ENCODE data around the gene AMIGO3.
"Not testable (repeated sequence)": the region's sequence is repeated elsewhere in the genome, so short reads cannot be mapped to it uniquely, and the experiment has no call there.

The AMIGO3 gene

DNA sequence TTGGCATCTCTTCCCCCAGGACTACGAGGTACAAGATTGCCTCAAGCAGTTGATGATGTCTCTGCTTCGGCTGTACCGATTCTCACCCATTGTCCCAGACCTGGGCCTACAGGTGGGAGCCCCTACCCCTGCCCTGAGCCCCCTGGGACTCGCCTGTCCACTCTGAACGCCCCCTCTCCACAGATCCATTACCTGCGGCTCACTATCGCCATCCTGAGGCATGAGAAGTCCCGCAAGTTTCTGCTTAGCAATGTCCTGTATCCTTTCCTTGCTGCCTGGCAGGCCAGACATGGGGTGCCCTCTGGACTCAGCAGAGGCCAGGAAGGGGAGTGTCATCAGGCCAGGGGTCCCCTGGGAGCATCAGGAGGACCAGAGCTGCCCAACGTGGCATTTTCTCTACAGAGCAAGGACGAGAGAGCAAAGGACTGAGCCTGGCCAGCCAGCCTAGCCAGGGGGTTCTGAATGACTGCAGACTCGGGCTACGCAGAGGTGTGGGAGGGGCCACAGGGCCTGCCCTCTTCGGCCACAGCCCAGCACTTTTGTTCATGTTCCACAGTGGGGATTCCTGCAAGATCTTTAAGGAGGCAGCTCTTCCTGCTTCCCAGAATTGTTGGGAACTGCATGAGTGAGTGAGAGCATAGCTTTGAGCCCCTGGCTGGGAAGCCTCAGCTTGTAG is 18.9 kb downstream of the AMIGO3 start:
- no peak overlapping the region for H3K4me3 ChIP-seq (ENCODE audit: low read length)
- no peak overlapping the region for H3K27ac ChIP-seq (ENCODE audit: low read length)
- no peaks in the 10 kb centered on the region for H3K9me3 ChIP-seq (ENCODE audit: control insufficient read depth, insufficient read depth, low read length)
- peaks cover 2% of the 10 kb centered on the region for H3K4me1 ChIP-seq (ENCODE audit: control insufficient read depth, insufficient read depth, low read length)
- H3K27me3 ChIP-seq (ENCODE audit: control insufficient read depth, insufficient read depth, low read length) = no peaks in the 10 kb centered on the region
- WGBS (ENCODE audit: insufficient coverage, insufficient read length) = no CpG with 5 or more reads among the region's 13 CpGs
- peaks cover 21% of the 10 kb centered on the region for H3K36me3 ChIP-seq (ENCODE audit: control insufficient read depth, insufficient read depth, low read length)
- DNase-seq (ENCODE audit: low read depth, low spot score) = no peak

DNA sequence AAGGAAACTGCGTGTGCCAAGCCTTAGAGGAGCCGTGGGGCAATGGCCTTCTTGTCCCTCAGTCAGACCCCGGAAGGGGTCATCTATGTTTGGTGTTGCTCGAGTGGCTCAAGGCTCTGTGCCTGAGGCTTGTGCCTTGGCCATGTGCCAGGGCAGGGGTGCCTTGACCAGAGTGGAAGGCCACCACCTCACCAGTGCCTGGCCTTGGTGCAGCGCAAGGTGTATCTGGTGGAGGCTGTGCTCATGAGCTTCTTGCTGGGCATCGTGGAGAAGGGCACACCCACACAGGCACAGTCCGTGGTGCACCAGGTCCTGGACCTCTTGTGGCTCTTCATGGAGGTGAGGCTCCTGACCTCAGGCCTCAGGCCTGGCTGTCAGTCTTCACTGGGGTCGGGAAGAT is 19.5 kb downstream of the AMIGO3 start:
- no peak for DNase-seq (ENCODE audit: low read depth, low spot score)
- WGBS (ENCODE audit: insufficient coverage, insufficient read length) = no CpG with 5 or more reads among the region's 8 CpGs
- no peaks in the 10 kb centered on the region for H3K27me3 ChIP-seq (ENCODE audit: control insufficient read depth, insufficient read depth, low read length)

DNA sequence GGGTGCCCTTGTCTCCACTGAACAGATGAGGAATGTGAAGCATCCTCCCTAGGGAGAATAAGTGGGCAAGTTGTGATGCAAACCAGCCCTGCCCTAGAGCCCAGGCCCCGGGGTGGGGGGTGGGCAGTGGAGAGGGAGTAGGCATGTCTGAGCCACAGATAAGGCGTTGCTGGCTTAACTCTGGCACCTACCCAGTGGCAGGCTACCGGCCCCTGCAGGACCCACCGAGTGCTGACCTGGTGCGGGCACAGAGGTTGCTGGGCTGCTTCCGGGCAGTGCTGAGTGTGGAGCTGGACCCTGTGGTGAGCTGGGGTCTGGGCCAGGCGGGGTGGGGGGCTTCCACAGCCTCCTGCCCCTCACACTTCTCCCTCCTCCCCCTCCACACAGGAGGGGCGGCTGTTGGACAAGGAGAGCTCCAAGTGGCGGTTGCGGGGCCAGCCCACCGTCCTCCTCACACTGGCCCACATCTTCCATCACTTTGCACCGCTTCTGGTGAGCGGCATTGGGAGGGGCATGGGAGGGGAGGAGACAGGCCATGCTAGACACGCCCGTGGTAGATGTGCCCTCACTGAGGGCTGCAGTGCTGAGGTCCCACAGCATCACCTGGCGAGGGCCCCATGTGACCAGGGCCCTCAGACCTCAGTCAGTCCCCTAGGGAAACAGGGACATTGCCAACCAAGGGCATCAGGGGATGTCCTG is 20.1 kb downstream of the AMIGO3 start:
- H3K27me3 ChIP-seq (ENCODE audit: control insufficient read depth, insufficient read depth, low read length) = no peaks in the 10 kb centered on the region
- no CpG with 5 or more reads among the region's 16 CpGs for WGBS (ENCODE audit: insufficient coverage, insufficient read length)
- peaks cover 2% of the 10 kb centered on the region for H3K4me1 ChIP-seq (ENCODE audit: control insufficient read depth, insufficient read depth, low read length)
- H3K27ac ChIP-seq (ENCODE audit: low read length) = no peak overlapping the region
- H3K9me3 ChIP-seq (ENCODE audit: control insufficient read depth, insufficient read depth, low read length) = no peaks in the 10 kb centered on the region
- H3K36me3 ChIP-seq (ENCODE audit: control insufficient read depth, insufficient read depth, low read length) = peaks cover 16% of the 10 kb centered on the region
- H3K4me3 ChIP-seq (ENCODE audit: low read length) = no peak overlapping the region
- DNase-seq (ENCODE audit: low read depth, low spot score) = no peak

More for the DNA sequence above, 19.5 kb downstream of the AMIGO3 start:
- H3K4me3 ChIP-seq (ENCODE audit: low read length) = no peak overlapping the region
- H3K36me3 ChIP-seq (ENCODE audit: control insufficient read depth, insufficient read depth, low read length) = peaks cover 20% of the 10 kb centered on the region
- H3K27ac ChIP-seq (ENCODE audit: low read length) = no peak overlapping the region
- no peaks in the 10 kb centered on the region for H3K9me3 ChIP-seq (ENCODE audit: control insufficient read depth, insufficient read depth, low read length)
- peaks cover 2% of the 10 kb centered on the region for H3K4me1 ChIP-seq (ENCODE audit: control insufficient read depth, insufficient read depth, low read length)

DNA sequence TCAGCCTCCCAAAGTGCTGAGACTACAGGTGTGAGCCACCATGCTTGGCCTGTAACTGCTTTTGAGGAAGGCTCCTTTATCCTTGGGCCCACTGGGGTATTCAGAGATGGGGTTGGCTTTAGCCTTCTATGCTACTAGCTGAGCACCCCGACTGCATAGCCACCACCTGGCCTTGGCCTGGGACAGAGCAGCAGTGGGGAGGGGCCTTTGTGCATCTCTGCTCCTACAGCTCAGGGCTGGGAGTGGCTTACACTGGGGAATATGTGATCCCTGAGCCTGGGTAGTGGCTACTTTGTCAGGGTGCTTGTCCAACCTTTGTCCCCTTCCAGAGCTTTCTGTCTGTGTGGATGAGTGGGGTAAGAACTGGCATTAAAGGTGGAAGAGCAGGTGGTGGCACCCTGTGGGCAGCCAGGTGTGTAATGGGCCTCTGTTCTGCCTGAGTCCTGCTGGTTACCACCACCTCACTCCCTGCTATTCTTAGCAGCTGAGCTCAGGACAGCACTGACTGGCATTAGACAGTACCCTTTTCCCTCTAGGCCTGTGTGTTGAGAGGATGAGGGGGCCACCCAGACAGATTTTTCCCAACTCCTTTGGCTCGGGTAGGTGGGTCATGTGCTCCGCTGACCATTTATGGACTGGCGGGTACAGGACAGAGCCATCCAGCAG is 24.0 kb downstream of the AMIGO3 start:
- H3K36me3 ChIP-seq (ENCODE audit: control insufficient read depth, insufficient read depth, low read length); H3K9me3 ChIP-seq (ENCODE audit: control insufficient read depth, insufficient read depth, low read length); H3K27me3 ChIP-seq (ENCODE audit: control insufficient read depth, insufficient read depth, low read length); DNase-seq (ENCODE audit: low read depth, low spot score); H3K4me1 ChIP-seq (ENCODE audit: control insufficient read depth, insufficient read depth, low read length); H3K4me3 ChIP-seq (ENCODE audit: low read length); H3K27ac ChIP-seq (ENCODE audit: low read length): not testable (repeated sequence)
- WGBS (ENCODE audit: insufficient coverage, insufficient read length) = no CpG with 5 or more reads among the region's 4 CpGs

DNA sequence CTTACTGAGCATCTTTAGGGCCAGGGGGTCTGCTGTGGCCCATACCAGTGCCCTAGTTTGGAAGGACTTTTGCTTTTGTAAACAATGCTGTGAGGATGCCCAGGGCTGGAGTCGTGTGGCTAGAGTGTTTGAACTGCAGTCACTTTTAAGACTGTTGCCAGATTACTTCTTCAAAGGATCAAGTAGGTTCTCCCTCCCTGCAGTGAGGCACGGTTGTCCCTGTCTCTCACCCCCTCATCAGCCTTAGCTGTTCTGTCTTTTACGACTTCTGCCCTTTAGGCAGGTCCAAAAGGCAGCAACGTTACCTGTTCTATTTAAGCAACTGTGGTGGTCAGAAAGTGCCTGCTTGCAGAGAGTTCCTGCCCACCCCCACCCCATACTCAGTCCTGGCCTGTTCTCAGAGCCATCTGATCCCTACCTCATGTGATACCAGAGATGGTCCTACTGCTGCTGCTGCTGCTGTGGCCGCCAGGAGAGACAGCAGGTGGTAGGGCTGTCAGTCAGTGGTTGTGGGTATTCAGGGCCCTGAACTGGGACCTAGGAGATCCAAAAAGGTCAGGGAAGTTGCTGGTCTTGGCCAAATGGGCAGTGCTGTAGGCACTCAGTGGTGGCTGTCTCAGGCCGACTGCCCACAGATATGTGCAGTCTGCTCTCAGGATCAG is 24.9 kb downstream of the AMIGO3 start:
- not testable (repeated sequence) for DNase-seq (ENCODE audit: low read depth, low spot score); H3K4me3 ChIP-seq (ENCODE audit: low read length); H3K27ac ChIP-seq (ENCODE audit: low read length); H3K36me3 ChIP-seq (ENCODE audit: control insufficient read depth, insufficient read depth, low read length); H3K4me1 ChIP-seq (ENCODE audit: control insufficient read depth, insufficient read depth, low read length); H3K27me3 ChIP-seq (ENCODE audit: control insufficient read depth, insufficient read depth, low read length); H3K9me3 ChIP-seq (ENCODE audit: control insufficient read depth, insufficient read depth, low read length)
- no CpG with 5 or more reads among the region's 6 CpGs for whole genome bisulfite sequencing (ENCODE audit: insufficient coverage, insufficient read length)

DNA sequence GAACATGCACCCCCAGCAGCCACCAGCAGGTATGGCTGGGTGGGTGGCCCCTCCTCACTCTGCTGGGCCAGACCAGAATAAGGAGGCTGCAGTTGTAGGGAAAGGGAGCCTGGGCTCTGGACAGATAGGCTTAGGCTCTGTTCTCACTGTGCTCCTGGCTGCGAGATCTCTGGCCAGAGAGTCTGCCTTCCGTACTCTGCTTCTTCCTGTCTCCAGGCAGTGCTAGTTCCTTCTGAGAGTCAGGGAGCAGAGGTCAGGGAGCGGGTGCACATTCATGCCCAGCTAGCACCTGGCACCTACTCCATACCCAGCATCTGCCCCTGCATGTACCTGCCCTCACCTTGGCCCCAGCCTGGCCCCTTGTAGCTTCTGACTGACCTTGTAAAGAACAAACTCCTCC is 28.0 kb downstream of the AMIGO3 start:
- not testable (repeated sequence) for H3K36me3 ChIP-seq (ENCODE audit: control insufficient read depth, insufficient read depth, low read length); H3K27me3 ChIP-seq (ENCODE audit: control insufficient read depth, insufficient read depth, low read length); H3K27ac ChIP-seq (ENCODE audit: low read length); DNase-seq (ENCODE audit: low read depth, low spot score); H3K9me3 ChIP-seq (ENCODE audit: control insufficient read depth, insufficient read depth, low read length); H3K4me3 ChIP-seq (ENCODE audit: low read length); H3K4me1 ChIP-seq (ENCODE audit: control insufficient read depth, insufficient read depth, low read length)
- no CpG with 5 or more reads among the region's 3 CpGs for WGBS (ENCODE audit: insufficient coverage, insufficient read length)

GRCh38 chr3:49690856-49691255 is 28.6 kb downstream of the AMIGO3 start:
- not testable (repeated sequence) for H3K27ac ChIP-seq (ENCODE audit: low read length)
- WGBS (ENCODE audit: insufficient coverage, insufficient read length) = no CpG with 5 or more reads among the region's 3 CpGs

DNA sequence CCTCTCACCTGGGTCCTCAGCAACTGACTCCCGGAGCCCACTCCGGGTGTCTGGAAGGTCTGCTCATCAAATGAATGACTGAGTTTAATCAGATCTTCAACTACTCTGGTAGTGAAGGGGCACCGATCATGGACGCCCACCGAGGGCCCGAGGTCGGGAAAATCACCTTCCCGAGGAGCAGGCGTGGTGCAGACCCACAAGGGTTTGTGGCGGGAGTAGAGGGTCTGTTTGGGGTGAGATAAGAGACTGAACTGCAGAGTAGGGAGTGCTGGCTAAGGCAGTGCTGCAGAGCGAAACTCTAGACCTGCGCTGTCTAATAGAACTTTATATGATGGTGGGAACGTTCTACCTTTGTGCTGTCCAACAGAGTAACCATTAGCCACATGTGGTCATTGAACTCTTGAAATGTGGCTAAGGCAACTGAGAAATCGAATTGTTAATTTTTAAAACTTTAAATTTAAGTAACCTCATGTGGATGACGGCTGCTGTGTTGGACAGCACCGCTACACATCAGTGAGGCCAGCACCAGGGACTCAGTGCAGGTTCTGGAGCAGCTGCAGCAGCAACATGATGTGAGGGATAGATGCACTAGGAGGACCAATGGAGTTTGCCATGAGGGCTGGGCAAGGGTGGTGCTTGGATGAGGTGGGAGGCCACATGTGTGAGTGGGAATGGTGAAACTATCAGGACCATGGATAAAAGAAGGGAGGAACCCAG is 29.4 kb downstream of the AMIGO3 start:
- DNase-seq (ENCODE audit: low read depth, low spot score); H3K36me3 ChIP-seq (ENCODE audit: control insufficient read depth, insufficient read depth, low read length); H3K27ac ChIP-seq (ENCODE audit: low read length); H3K4me1 ChIP-seq (ENCODE audit: control insufficient read depth, insufficient read depth, low read length); H3K9me3 ChIP-seq (ENCODE audit: control insufficient read depth, insufficient read depth, low read length); H3K27me3 ChIP-seq (ENCODE audit: control insufficient read depth, insufficient read depth, low read length): not testable (repeated sequence)
- no CpG with 5 or more reads among the region's 16 CpGs for WGBS (ENCODE audit: insufficient coverage, insufficient read length)
- peak overlapping the region; percentile 80 for H3K4me3 ChIP-seq (ENCODE audit: low read length)

More at GRCh38 chr3:49690856-49691255, 28.6 kb downstream of the AMIGO3 start:
- H3K27me3 ChIP-seq (ENCODE audit: control insufficient read depth, insufficient read depth, low read length); H3K4me1 ChIP-seq (ENCODE audit: control insufficient read depth, insufficient read depth, low read length); H3K4me3 ChIP-seq (ENCODE audit: low read length); H3K9me3 ChIP-seq (ENCODE audit: control insufficient read depth, insufficient read depth, low read length); DNase-seq (ENCODE audit: low read depth, low spot score); H3K36me3 ChIP-seq (ENCODE audit: control insufficient read depth, insufficient read depth, low read length): not testable (repeated sequence)

DNA sequence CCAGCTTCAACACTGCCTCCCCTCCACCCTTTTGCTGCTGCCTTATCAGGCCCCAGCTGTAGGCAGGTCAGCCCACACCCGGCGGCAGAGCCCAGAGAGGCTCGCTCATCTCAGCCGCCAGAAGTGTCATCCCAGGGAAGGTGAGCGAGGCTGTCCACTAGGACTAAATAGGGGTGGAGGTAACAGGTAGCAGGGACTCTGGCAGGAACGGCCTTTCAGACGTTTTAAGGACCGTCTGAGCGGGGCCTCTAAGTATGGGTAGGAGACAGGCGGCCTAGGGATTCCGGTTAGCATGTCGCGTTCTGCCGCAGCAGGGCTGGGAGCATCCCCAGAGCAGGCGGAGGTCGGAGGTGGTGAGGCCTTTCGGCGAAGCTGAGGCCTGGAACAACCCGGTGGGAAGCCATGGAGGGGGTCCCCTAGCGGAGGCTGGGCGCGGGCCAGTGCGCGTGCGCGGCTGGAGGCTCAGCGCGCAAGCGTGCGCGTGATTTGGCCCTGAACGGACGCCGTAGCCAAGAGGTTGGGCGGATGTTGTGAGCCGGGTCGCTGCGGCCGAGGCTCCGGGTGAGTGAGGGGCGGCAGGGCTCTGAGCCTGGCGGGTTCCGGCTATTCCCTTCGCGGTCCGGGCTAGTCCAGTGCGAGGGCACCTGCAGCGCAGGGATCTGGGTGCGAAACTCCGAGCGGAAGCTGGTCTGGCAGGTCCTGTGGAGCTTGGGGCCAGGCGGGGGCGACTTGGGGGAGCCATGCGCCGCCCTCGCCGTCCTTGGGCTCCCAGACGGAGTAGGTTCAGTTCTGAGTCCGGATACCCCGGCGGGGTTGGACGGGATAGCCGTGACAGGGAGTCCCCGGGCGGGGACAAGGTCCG is 30.2 kb downstream of the AMIGO3 start, which contains the start of the genes MST1 and RNF123:
MST1 (minus strand) TSS at position 429 of the 862 bp plus-strand sequence. CDS start 783 bp downstream, outside the sequence.
RNF123 (plus strand) TSS at position 512 of the 862 bp plus-strand sequence. CDS start 1,609 bp downstream, outside the sequence.
- H3K27ac ChIP-seq (ENCODE audit: low read length) = no peak within 1 kb of the TSS

More for the DNA sequence above, 30.2 kb downstream of the AMIGO3 start, which contains the start of the genes MST1 and RNF123:
- H3K36me3 ChIP-seq (ENCODE audit: control insufficient read depth, insufficient read depth, low read length) = no peaks in the 10 kb centered on the region; the same call in 1 of the 2 replicates
- H3K9me3 ChIP-seq (ENCODE audit: control insufficient read depth, insufficient read depth, low read length) = no peaks in the 10 kb centered on the region
- no CpG with 5 or more reads among the region's 66 CpGs for WGBS (ENCODE audit: insufficient coverage, insufficient read length)
- peak within 1 kb of the TSS; percentile 80 for H3K4me3 ChIP-seq (ENCODE audit: low read length)
- peak; percentile 87 for DNase-seq (ENCODE audit: low read depth, low spot score)
- no peaks in the 10 kb centered on the region for H3K27me3 ChIP-seq (ENCODE audit: control insufficient read depth, insufficient read depth, low read length)
- H3K4me1 ChIP-seq (ENCODE audit: control insufficient read depth, insufficient read depth, low read length) = 0 out of 2 replicates have a peak, but pooled peaks cover 2% of the 10 kb centered on the region
